T-helper 2 cell treated with Interferon-gamma antibody and Interleukin-4, amounts not matched to agents 100 ng/mL and 5 ng/mL, for 36 hours (primary cell): Measurements from ENCODE around the gene SNX33. TPM values are rescaled to one million over a fixed set of nuclear protein-coding genes. Genes with fewer than 3 reads are reported as not detected.

Experiments
- intact Hi-C: fragments of 100-400 bp; cut with micrococcal nuclease; formaldehyde crosslinking; loops from one replicate; pipeline ENCODE4 v1.15.1; 2023
- total RNA-seq: library from RNA; stranded (reverse); gene quantifications from 2 replicates; pipeline ENCODE4 v1.2.3, GENCODE V29; 2022

The SNX33 gene
- total RNA-seq, 1 donor from 2014 or later, result 1.5 TPM

GRCh38 chr15:75641179-75641503 is 6.6 kb upstream of the SNX33 start:
- intact Hi-C loops, result loop anchor here (1.0 kb wide), 1 partner anchor 239 kb away; no protein-coding TSS in a partner anchor

- intact Hi-C loops, result loop anchor here (1.0 kb wide), 1 partner anchor 239 kb away; no protein-coding TSS in a partner anchor
Observed at GRCh38 chr15:75641603-75642002, 6.1 kb upstream of the SNX33 start.

GRCh38 chr15:75644376-75644775 is 3.3 kb upstream of the SNX33 start:
- intact Hi-C loops, result no loop called here

GRCh38 chr15:75646112-75646943 is 1.4 kb upstream of the SNX33 start:
- intact Hi-C loops, result no loop called here

- intact Hi-C loops, result no loop called here
Observed at GRCh38 chr15:75646944-75647364, 758 bp upstream of the SNX33 start.

GRCh38 chr15:75648156-75649000 is 666 bp downstream of the SNX33 start:
- intact Hi-C loops, result no loop called here

GRCh38 chr15:75649045-75649761 is 1.5 kb downstream of the SNX33 start:
- intact Hi-C loops, result no loop called here

GRCh38 chr15:75649848-75650247 is 2.1 kb downstream of the SNX33 start:
- intact Hi-C loops, result no loop called here

- intact Hi-C loops, result no loop called here
Observed at GRCh38 chr15:75650908-75651809, 3.4 kb downstream of the SNX33 start.

- intact Hi-C loops, result no loop called here
Observed at GRCh38 chr15:75651810-75652543, 4.3 kb downstream of the SNX33 start.

GRCh38 chr15:75653347-75653913 is 5.7 kb downstream of the SNX33 start:
- intact Hi-C loops, result no loop called here

GRCh38 chr15:75654201-75654907 is 6.6 kb downstream of the SNX33 start:
- intact Hi-C loops, result no loop called here

GRCh38 chr15:75655931-75656330 is 8.2 kb downstream of the SNX33 start:
- intact Hi-C loops, result no loop called here

- intact Hi-C loops, result no loop called here
Observed at GRCh38 chr15:75656331-75656730, 8.6 kb downstream of the SNX33 start.

GRCh38 chr15:75656813-75657212 is 9.1 kb downstream of the SNX33 start:
- intact Hi-C loops, result no loop called here

GRCh38 chr15:75659141-75659771 is 11.5 kb downstream of the SNX33 start:
- intact Hi-C loops, result no loop called here

GRCh38 chr15:75659928-75660645 is 12.4 kb downstream of the SNX33 start:
- intact Hi-C loops, result no loop called here
